H1 (cell line): ENCODE data around the gene EML1.

Experiments
- ATF3 ChIP-seq: IDR thresholded peaks from 2 replicates; pipeline ENCODE4 v1.6.1; 2011; ENCODE audit warnings: low read depth, mild to moderate bottlenecking, low read length; ENCODE audit not compliant: insufficient read depth
- CEBPB ChIP-seq: IDR thresholded peaks from 2 replicates; pipeline ENCODE4 v1.6.1; 2012; ENCODE audit warnings: low read depth, low read length
- CTCF ChIP-seq, 3 experiments: IDR thresholded peaks; 1 replicate in 2 of 3; 2 replicates in 1 of 3; pipeline versions ENCODE4 v1.5.1 to v1.6.1; 2011; ENCODE audit warnings: low read length in 3 of 3, mild to moderate bottlenecking in 3 of 3, inconsistent platforms in 2 of 3, low read depth in 1 of 3, moderate library complexity in 1 of 3; ENCODE audit not compliant: insufficient read depth in 1 of 3; ENCODE audit errors: control extremely low read depth in 1 of 3
- EP300 ChIP-seq, 2 experiments: IDR thresholded peaks; 1 replicate in 1 of 2; 2 replicates in 1 of 2; pipeline ENCODE4 v1.6.1; 2011 to 2012; ENCODE audit warnings: low read depth in 2 of 2, low read length in 2 of 2, mild to moderate bottlenecking in 2 of 2, borderline replicate concordance in 1 of 2, inconsistent platforms in 1 of 2, moderate library complexity in 1 of 2
- EZH2 ChIP-seq: fragments of 200-600 bp; sonication (generic); IDR thresholded peaks from 2 replicates; pipeline ENCODE4 v1.7.1; 2012; ENCODE audit warnings: low read depth, mild to moderate bottlenecking, moderate library complexity, low read length, inconsistent platforms; ENCODE audit not compliant: severe bottlenecking
- GABPA ChIP-seq: IDR thresholded peaks from 2 replicates; pipeline ENCODE4 v1.6.1; 2011; ENCODE audit warnings: mild to moderate bottlenecking, low read length, moderate library complexity, borderline replicate concordance; ENCODE audit not compliant: insufficient read depth
- GTF2F1 ChIP-seq: IDR thresholded peaks from 2 replicates; pipeline ENCODE4 v1.6.1; 2012; ENCODE audit warnings: low read depth, low read length, improper control_type of control experiment, borderline replicate concordance
- POLR2A ChIP-seq, 2 experiments: IDR thresholded peaks; 1 replicate in 1 of 2; 2 replicates in 1 of 2; pipeline ENCODE4 v1.6.1; 2011; ENCODE audit warnings: low read depth in 2 of 2, low read length in 2 of 2, mild to moderate bottlenecking in 2 of 2; ENCODE audit errors: control extremely low read depth in 1 of 2
- TAF1 ChIP-seq: IDR thresholded peaks from 2 replicates; pipeline ENCODE4 v1.6.1; 2011; ENCODE audit warnings: mild to moderate bottlenecking, low read depth, low read length
- TCF12 ChIP-seq: IDR thresholded peaks from 2 replicates; pipeline ENCODE4 v1.6.1; 2011; ENCODE audit warnings: low read depth, mild to moderate bottlenecking, low read length
- ZNF274 ChIP-seq: IDR thresholded peaks from 2 replicates; pipeline ENCODE4 v1.7.0; 2012; ENCODE audit warnings: low read length, borderline replicate concordance; ENCODE audit errors: extremely low read depth

- TF ChIP-seq POLR2A (IDR thresholded peaks at IDR 0.05; ENCODE audit: control extremely low read depth in 1 of 2, low read depth in 2 of 2, low read length in 2 of 2), result no peak
- TF ChIP-seq CEBPB, result no peak
- TF ChIP-seq CTCF (IDR thresholded peaks at IDR 0.05; ENCODE audit: control extremely low read depth in 1 of 3, insufficient read depth in 1 of 3, low read depth in 1 of 3, low read length in 3 of 3), result no peak
- TF ChIP-seq ZNF274, result no peak
- TF ChIP-seq EZH2, result no peak
- no peak for TF ChIP-seq EP300 (IDR thresholded peaks at IDR 0.05; ENCODE audit: borderline replicate concordance in 1 of 2, low read depth in 2 of 2, low read length in 2 of 2)
- no peak for TF ChIP-seq GABPA
- TF ChIP-seq ATF3, result no peak
- no peak for TF ChIP-seq TCF12
- no peak for TF ChIP-seq GTF2F1
- no peak for TF ChIP-seq TAF1
Measured at GRCh38 chr14:99779751-99780150, 13.5 kb upstream of the EML1 start.
